HepG2 (cell line): ENCODE measurements around the gene PRR11. TPM values are rescaled to one million over a fixed set of nuclear protein-coding genes. Genes with fewer than 3 reads are reported as not detected.

Source experiments
- ATAC-seq: fragments of 200-7000 bp; cut with Tn5 transposase; 3 replicates; pipeline ENCODE4 v1.9.1; 2020; ENCODE audit warnings: mild to moderate bottlenecking, moderate library complexity
- BruUV-seq: library from RNA; stranded (reverse); fragments of 400-500 nt; replicated peaks from 2 replicates; lab custom pipeline; 2021; lab: Mats Ljungman, UMichigan
- CTCF ChIA-PET: fragments of 300-600 bp; formaldehyde crosslinking; extraction: SDS; loops from one replicate; lab custom pipeline; 2021; ENCODE audit warnings: low total read pairs, inconsistent platforms, low intra/inter-chr PET ratio; lab: Yijun Ruan, JAX
- POLR2A ChIA-PET: fragments of 350-600 bp; sonication (Branson Sonifier 250); formaldehyde crosslinking; loops from one replicate; lab custom pipeline; 2020; ENCODE audit warnings: antibody characterized with exemption, inconsistent platforms; lab: Yijun Ruan, JAX
- DNase-seq: peaks from one replicate; pipeline ENCODE4 v3.0.0-alpha.2; 2015; ENCODE audit warnings: low spot score
- FAIRE-seq: peaks from 3 replicates; lab custom pipeline; 2011; peaks lifted over from hg19 to GRCh38; lab: Jason Lieb, UNC
- H2AFZ ChIP-seq: one replicate; pipeline ENCODE4 v1.6.1; 2011; ENCODE audit warnings: low read length, inconsistent platforms
- H3K27ac ChIP-seq: fragments of 300-600 bp; 3 replicates; pipeline ENCODE4 v1.8.0; 2011; ENCODE audit warnings: mixed run types, mild to moderate bottlenecking, mixed read lengths, low read length, inconsistent platforms; ENCODE audit not compliant: insufficient read depth; ENCODE audit errors: extremely low read length
- H3K27me3 ChIP-seq, 2 experiments: fragments of 200-600 bp in 1 of 2; 2 replicates in 1 of 2; 3 replicates in 1 of 2; pipeline versions ENCODE4 v1.6.0 to v1.8.0; 2011; ENCODE audit warnings: low read length in 2 of 2, mild to moderate bottlenecking in 2 of 2, moderate library complexity in 2 of 2, inconsistent platforms in 1 of 2; ENCODE audit not compliant: insufficient read depth in 2 of 2, control insufficient read depth in 1 of 2
- H3K36me3 ChIP-seq, 2 experiments: fragments of 200-600 bp in 1 of 2; replicated peaks in 1 of 2; 2 replicates in 1 of 2; 3 replicates in 1 of 2; pipeline versions ENCODE4 v1.5.1 to v1.8.0; 2011; ENCODE audit warnings: low read length in 2 of 2, inconsistent platforms in 1 of 2; ENCODE audit not compliant: insufficient read depth in 2 of 2, control insufficient read depth in 1 of 2
- H3K4me1 ChIP-seq: 2 replicates; pipeline ENCODE4 v1.5.1; 2012; ENCODE audit warnings: low read length, inconsistent platforms; ENCODE audit not compliant: insufficient read depth
- H3K4me2 ChIP-seq: 2 replicates; pipeline ENCODE4 v1.6.0; 2011; ENCODE audit warnings: low read depth, low read length, inconsistent platforms
- H3K4me3 ChIP-seq, 3 experiments: fragments of 200-600 bp in 1 of 3; sonication (generic), shearing (Covaris generic) in 1 of 3; replicated peaks in 1 of 3; 2 replicates each; pipeline ENCODE4 v1.5.1; 2011 to 2016; ENCODE audit warnings: low read length in 3 of 3, inconsistent platforms in 2 of 3, low read depth in 2 of 3, mild to moderate bottlenecking in 2 of 3, control low read depth in 1 of 3, mixed read lengths in 1 of 3; ENCODE audit not compliant: insufficient read depth in 1 of 3
- H3K79me2 ChIP-seq: one replicate; pipeline ENCODE4 v1.6.1; 2011; ENCODE audit warnings: low read length, inconsistent platforms; ENCODE audit not compliant: insufficient read depth
- H3K9ac ChIP-seq: 2 replicates; pipeline ENCODE4 v1.6.0; 2011; ENCODE audit warnings: mild to moderate bottlenecking, low read depth, low read length, inconsistent platforms; ENCODE audit not compliant: insufficient read depth
- H3K9me3 ChIP-seq: 2 replicates; pipeline ENCODE4 v1.5.1; 2012; ENCODE audit warnings: mild to moderate bottlenecking, low read length
- H4K20me1 ChIP-seq: 2 replicates; pipeline ENCODE4 v1.6.0; 2011; ENCODE audit warnings: inconsistent platforms, mild to moderate bottlenecking, low read length, moderate library complexity; ENCODE audit not compliant: insufficient read depth
- GLI4 ChIP-seq: sonication (generic); formaldehyde crosslinking; IDR thresholded peaks from 2 replicates; pipeline ENCODE4 v1.5.1; 2020; ENCODE audit warnings: missing genetic modification reagents, mild to moderate bottlenecking, moderate library complexity, borderline replicate concordance
- KAT7 ChIP-seq: IDR thresholded peaks from 2 replicates; pipeline ENCODE4 v1.6.1; 2018; ENCODE audit warnings: borderline replicate concordance, missing compliant biosample characterization
- SUZ12 ChIP-seq: fragments of 150-350 bp; IDR thresholded peaks from 2 replicates; pipeline ENCODE4 v1.6.1; 2014; ENCODE audit warnings: low read depth, low read length
- ZFY ChIP-seq: sonication (generic); formaldehyde crosslinking; IDR thresholded peaks from 2 replicates; pipeline ENCODE4 v1.4.0; 2020; ENCODE audit warnings: missing genetic modification reagents
- ZNF160 ChIP-seq: sonication (generic); formaldehyde crosslinking; IDR thresholded peaks from 2 replicates; pipeline ENCODE4 v1.8.0; 2022; ENCODE audit warnings: mild to moderate bottlenecking, inconsistent platforms, missing genetic modification reagents
- ZNF20 ChIP-seq: sonication (generic); formaldehyde crosslinking; IDR thresholded peaks from 2 replicates; pipeline ENCODE4 v1.4.0; 2020; ENCODE audit warnings: mild to moderate bottlenecking, moderate library complexity, missing genetic modification reagents
- ZNF484 ChIP-seq: sonication (generic); formaldehyde crosslinking; IDR thresholded peaks from 2 replicates; pipeline ENCODE4 v1.5.1; 2020; ENCODE audit warnings: mild to moderate bottlenecking, low read depth, missing genetic modification reagents, borderline replicate concordance
- ZNF543 ChIP-seq: sonication (generic); formaldehyde crosslinking; IDR thresholded peaks from 2 replicates; pipeline ENCODE4 v1.4.0; 2020; ENCODE audit warnings: mild to moderate bottlenecking, missing genetic modification reagents
- ZNF615 ChIP-seq: sonication (generic); formaldehyde crosslinking; IDR thresholded peaks from 2 replicates; pipeline ENCODE4 v1.5.0; 2020; ENCODE audit warnings: mild to moderate bottlenecking, missing genetic modification reagents, borderline replicate concordance
- ZNF891 ChIP-seq: sonication (generic); formaldehyde crosslinking; IDR thresholded peaks from 2 replicates; pipeline ENCODE4 v1.5.0; 2020; ENCODE audit warnings: mild to moderate bottlenecking, missing genetic modification reagents
- ZSCAN12 ChIP-seq: sonication (generic); formaldehyde crosslinking; IDR thresholded peaks from 2 replicates; pipeline ENCODE4 v1.9.0; 2021; ENCODE audit warnings: mild to moderate bottlenecking, missing genetic modification reagents
- WGBS: methylation state at CpG from one replicate; pipeline ENCODE4 v1.1.6; 2017; ENCODE audit warnings: low lambda C conversion rate; 5-methylcytosine and 5-hydroxymethylcytosine counted together
- in situ Hi-C: cut with HindIII; loops from 2 replicates; pipeline ENCODE4 v1.10.0; 2017; ENCODE audit warnings: low pct_unique_long_range_greater_than_20kb; ENCODE audit not compliant: extremely low pct_ligation_motif_present
- intact Hi-C: fragments of 100-400 bp; cut with micrococcal nuclease; formaldehyde crosslinking; loops from one replicate; pipeline ENCODE4 v1.10.0; 2022; ENCODE audit not compliant: unreplicated experiment
- polyA plus RNA-seq, 8 experiments: library from polyadenylated mRNA; depleted of rRNA in 3 of 8; stranded (reverse) in 7 of 8; unstranded in 1 of 8; fragments of >200 nt; fragmentation: Illumina TruSeq in 4 of 8; extraction: Trizol in 4 of 8; gene quantifications; 2 replicates each; pipeline versions ENCODE4 v1.2.1 to v1.2.3, GENCODE V29; 2011 to 2016; ENCODE audit warnings: low read depth in 4 of 8, missing spikeins in 1 of 8, mixed read lengths in 1 of 8; ENCODE audit not compliant: insufficient read depth in 1 of 8
- total RNA-seq, 5 experiments: library from RNA; depleted of rRNA; stranded (reverse); fragments of >200 nt; fragmentation: Illumina TruSeq; extraction: Trizol; gene quantifications; 2 replicates each; pipeline ENCODE4 v1.2.3, GENCODE V29; 2016; ENCODE audit warnings: low read depth in 1 of 5
- TF ChIP-seq, protein P1 (sequence below): sonication (generic); formaldehyde crosslinking; IDR thresholded peaks from 2 replicates; pipeline ENCODE4 v1.4.0; 2020; ENCODE audit warnings: mild to moderate bottlenecking, missing genetic modification reagents
- TF ChIP-seq, protein P2 (sequence below): sonication (generic); formaldehyde crosslinking; IDR thresholded peaks from 2 replicates; pipeline ENCODE4 v1.4.0; 2020; ENCODE audit warnings: mild to moderate bottlenecking, missing genetic modification reagents
- TF ChIP-seq, protein P3 (sequence below): sonication (generic); formaldehyde crosslinking; IDR thresholded peaks from 2 replicates; pipeline ENCODE4 v1.4.0; 2020; ENCODE audit warnings: missing genetic modification reagents, borderline replicate concordance

PRR11 gene
- total and polyA plus RNA-seq, 2 of the 13 experiments (the other 11 are each of a cell fraction or from before 2014, with no cell fraction given) = 35.7 to 39.2 TPM

DNA sequence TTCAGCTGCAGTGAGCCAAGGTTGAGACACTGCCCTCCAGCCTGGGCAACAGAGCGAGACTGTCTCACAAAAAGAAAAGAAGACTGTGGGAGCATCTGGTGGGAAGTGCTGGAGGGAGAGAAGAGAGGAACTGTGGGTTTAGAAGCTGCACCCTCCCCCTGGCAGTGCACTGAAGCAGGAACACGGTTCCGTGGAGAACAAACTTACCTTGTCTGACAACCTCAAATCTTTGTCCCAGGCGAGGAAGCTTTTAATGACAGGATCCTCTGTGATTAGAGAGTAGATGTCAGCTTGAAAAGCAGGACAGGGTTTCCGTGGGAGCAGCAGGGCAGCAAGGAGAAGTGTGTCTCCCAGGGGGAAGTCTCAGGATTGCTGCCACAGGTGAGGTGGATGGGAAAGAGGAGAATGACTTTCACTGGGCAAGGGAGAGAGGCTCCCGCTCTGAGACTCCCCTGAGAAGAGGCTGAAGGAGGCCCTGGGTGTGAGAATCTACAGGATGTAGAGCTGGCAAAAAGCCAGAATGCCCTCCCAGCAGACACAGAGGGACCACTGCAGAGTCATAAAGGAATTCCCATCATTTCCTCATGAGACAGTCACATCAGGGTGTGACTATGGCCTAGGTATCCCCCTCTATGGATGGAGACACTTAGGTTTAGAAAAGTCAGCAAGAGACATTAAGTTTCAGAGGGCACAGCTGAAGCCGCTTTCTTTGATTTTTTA lies 22.9 kb downstream of the PRR11 start:
- POLR2A ChIA-PET = no interaction called here
- Histone ChIP-seq H3K79me2 (no peaks in the 10 kb centered on the region), H2AFZ (no peak overlapping the region), H3K36me3 (peaks cover 14 to 52% of the 10 kb centered on the region in 2 experiments; a peak in 4 of 5 replicates), H3K4me2 (no peak overlapping the region), H3K27me3 (no peaks in the 10 kb centered on the region), H4K20me1 (no peaks in the 10 kb centered on the region), H3K9ac (no peak overlapping the region), H3K4me1 (no peaks in the 10 kb centered on the region), H3K4me3 (no peak overlapping the region), H3K27ac (no peak overlapping the region), H3K9me3 (no peaks in the 10 kb centered on the region)
- ATAC-seq (no peak), FAIRE-seq (no peak), DNase-seq (no peak)
- CTCF ChIA-PET = no interaction called here
- in situ Hi-C loops = no loop called here
- BruUV-seq = no TSS peak
- intact Hi-C loops = no loop called here
- WGBS = 90% methylated on average over 7 of the region's 7 CpGs
- TF ChIP-seq SUZ12 (no peak), ZNF20 (CRISPR knock-in tag) (no peak), ZNF484 (CRISPR knock-in tag) (no peak), ZSCAN12 (no peak), ZNF615 (CRISPR knock-in tag) (no peak), GLI4 (CRISPR knock-in tag) (no peak), ZFY (no peak), ZNF543 (CRISPR knock-in tag) (no peak), ZNF891 (CRISPR knock-in tag) (no peak), KAT7 (CRISPR knock-in tag) (no peak), ZNF160 (CRISPR knock-in tag) (no peak)
- TF ChIP-seq, protein P1, sequence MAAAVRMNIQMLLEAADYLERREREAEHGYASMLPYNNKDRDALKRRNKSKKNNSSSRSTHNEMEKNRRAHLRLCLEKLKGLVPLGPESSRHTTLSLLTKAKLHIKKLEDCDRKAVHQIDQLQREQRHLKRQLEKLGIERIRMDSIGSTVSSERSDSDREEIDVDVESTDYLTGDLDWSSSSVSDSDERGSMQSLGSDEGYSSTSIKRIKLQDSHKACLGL = no peak
- TF ChIP-seq, protein P2, sequence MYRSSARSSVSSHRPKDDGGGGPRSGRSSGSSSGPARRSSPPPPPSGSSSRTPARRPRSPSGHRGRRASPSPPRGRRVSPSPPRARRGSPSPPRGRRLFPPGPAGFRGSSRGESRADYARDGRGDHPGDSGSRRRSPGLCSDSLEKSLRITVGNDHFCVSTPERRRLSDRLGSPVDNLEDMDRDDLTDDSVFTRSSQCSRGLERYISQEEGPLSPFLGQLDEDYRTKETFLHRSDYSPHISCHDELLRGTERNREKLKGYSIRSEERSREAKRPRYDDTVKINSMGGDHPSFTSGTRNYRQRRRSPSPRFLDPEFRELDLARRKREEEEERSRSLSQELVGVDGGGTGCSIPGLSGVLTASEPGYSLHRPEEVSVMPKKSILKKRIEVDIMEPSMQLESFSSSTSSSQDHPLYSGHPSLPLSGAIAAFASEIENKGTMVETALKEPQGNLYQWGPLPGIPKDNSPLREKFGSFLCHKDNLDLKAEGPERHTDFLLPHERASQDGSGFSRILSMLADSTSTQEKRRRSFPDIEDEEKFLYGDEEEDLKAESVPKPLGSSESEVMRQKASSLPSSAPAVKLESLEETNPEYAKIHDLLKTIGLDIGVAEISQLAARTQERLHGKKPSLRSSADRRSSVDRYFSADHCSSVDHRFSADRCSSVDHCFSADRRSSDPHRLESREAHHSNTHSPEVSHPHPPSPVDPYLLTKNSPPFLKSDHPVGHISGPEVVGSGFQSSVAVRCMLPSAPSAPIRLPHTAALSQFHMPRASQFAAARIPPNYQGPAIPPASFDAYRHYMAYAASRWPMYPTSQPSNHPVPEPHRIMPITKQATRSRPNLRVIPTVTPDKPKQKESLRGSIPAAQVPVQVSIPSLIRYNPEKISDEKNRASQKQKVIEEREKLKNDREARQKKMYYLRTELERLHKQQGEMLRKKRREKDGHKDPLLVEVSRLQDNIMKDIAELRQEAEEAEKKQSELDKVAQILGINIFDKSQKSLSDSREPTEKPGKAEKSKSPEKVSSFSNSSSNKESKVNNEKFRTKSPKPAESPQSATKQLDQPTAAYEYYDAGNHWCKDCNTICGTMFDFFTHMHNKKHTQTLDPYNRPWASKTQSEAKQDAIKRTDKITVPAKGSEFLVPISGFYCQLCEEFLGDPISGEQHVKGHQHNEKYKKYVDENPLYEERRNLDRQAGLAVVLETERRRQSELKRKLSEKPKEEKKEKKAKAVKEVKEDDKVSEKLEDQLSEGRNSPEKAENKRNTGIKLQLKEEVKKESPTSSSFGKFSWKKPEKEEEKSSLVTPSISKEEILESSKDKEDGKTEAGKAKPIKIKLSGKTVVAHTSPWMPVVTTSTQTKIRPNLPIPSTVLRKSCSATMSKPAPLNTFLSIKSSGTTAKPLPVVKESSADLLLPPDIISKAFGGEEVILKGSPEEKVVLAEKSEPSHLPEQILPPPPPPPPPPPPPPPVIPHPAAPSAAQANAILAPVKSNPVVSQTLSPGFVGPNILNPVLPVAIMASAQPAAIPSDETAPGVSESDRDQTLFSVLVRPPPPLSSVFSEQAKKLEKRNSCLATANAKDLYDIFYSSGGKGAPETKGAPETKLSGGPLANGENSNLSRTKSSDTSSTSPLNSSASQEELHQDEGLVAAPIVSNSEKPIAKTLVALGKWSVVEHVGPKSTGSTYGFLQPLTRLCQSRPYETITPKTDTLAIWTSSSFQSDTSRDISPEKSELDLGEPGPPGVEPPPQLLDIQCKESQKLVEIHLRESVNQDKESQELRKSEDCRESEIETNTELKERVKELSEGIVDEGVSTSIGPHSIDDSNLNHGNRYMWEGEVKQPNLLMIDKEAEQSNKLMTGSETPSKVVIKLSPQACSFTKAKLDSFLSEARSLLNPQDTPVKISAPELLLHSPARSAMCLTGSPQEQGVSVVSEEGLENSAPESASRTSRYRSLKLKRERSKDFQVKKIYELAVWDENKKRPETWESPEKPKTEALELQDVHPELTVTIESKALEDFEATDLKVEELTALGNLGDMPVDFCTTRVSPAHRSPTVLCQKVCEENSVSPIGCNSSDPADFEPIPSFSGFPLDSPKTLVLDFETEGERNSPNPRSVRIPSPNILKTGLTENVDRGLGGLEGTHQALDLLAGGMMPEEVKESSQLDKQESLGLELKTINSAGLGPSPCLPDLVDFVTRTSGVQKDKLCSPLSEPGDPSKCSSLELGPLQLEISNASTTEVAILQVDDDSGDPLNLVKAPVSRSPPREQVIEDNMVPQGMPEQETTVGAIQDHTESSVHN (CRISPR knock-in tag) = no peak
- TF ChIP-seq, protein P3, sequence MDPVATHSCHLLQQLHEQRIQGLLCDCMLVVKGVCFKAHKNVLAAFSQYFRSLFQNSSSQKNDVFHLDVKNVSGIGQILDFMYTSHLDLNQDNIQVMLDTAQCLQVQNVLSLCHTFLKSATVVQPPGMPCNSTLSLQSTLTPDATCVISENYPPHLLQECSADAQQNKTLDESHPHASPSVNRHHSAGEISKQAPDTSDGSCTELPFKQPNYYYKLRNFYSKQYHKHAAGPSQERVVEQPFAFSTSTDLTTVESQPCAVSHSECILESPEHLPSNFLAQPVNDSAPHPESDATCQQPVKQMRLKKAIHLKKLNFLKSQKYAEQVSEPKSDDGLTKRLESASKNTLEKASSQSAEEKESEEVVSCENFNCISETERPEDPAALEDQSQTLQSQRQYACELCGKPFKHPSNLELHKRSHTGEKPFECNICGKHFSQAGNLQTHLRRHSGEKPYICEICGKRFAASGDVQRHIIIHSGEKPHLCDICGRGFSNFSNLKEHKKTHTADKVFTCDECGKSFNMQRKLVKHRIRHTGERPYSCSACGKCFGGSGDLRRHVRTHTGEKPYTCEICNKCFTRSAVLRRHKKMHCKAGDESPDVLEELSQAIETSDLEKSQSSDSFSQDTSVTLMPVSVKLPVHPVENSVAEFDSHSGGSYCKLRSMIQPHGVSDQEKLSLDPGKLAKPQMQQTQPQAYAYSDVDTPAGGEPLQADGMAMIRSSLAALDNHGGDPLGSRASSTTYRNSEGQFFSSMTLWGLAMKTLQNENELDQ (CRISPR knock-in tag) = no peak
